NCI-H446 treated with DMSO at 0.1 percent for 48 hours (cell line): ENCODE results near the gene PLXNA1.

Experiments
- DNase-seq: peaks from one replicate; lab custom pipeline; 2025; lab: John Stamatoyannopoulos, UW

PLXNA1 gene

DNA sequence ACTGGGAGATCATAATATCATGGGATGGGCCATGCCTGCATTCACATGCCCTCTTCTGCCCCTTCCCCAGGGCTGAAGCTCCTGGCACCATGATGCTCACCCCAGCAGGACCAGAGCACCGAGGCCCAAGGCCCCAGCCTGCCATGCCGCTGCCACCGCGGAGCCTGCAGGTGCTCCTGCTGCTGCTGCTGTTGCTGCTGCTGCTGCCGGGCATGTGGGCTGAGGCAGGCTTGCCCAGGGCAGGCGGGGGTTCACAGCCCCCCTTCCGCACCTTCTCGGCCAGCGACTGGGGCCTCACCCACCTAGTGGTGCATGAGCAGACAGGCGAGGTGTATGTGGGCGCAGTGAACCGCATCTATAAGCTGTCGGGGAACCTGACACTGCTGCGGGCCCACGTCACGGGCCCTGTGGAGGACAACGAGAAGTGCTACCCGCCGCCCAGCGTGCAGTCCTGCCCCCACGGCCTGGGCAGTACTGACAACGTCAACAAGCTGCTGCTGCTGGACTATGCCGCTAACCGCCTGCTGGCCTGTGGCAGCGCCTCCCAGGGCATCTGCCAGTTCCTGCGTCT lies 5.6 kb downstream of the PLXNA1 start:
- DNase-seq: no peak

DNA sequence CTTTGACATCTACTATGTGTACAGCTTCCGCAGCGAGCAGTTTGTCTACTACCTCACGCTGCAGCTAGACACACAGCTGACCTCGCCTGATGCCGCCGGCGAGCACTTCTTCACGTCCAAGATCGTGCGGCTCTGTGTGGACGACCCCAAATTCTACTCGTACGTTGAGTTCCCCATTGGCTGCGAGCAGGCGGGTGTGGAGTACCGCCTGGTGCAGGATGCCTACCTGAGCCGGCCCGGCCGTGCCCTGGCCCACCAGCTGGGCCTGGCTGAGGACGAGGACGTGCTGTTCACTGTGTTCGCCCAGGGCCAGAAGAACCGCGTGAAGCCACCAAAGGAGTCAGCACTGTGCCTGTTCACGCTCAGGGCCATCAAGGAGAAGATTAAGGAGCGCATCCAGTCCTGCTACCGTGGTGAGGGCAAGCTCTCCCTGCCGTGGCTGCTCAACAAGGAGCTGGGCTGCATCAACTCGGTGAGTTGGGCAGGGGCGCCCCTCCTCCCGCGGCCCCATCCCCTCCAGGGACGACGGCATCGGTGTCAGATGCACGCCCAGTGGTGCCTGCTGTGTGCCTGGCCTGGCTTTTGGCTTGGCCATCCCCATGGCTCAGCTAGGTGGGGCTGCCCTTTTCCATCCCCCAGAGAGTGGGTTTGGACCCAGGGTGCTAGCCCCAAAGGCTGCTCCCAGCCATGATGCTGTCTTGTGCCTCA lies 6.6 kb downstream of the PLXNA1 start:
- no peak for DNase-seq

DNA sequence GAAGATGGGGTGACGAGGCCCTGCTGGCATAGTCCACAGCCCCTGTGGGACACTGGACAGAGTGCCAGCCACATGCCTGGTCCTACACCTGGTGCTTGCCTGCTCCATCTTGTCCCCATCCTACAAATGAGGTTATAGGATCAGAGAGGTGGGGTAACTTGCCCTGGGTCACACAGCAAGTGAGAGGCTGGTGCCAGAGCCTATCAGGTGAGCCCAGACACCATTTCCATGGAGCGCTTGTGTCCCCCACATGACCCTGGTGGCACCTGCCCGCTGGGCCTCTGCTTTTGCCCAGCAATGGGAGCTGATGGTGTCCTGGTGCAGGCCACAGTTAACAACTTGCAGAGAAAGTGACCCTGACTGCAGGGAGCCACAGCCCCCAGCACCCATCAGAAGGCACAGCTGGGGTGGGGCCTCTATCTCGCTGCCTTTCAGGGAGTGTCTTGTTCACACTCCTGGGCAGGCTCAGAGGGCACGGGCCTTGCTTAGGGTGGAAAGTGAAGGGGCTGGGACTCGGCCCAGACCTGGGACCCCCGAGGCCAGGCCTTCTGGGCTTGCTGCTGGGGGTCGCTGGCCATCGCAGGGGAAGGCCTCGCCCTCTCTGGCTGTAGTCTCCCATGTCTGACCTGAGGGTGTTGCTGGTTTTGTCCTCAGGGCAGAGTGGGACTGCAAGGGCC lies 7.2 kb downstream of the PLXNA1 start:
- DNase-seq: no peak

DNA sequence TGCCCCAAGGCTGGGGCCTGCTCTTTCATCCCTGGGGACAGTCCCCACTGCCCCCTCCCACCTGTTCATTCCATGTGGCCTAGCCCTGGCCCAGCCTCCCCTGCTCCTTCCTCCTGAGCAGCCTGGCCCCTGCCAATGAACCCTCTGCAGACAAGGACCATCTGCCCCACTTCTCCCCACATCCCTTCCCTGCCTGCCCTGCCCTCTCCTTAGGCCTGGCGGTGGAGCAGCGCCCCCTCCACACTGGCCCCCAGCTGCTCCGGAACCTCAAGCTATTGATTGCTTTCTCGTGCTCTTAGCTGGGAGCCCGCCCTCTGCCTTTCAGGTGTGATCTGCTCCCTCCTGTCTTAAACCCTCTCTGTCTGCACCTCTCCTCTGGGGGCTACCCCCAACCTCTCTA lies 8.0 kb downstream of the PLXNA1 start:
- no peak for DNase-seq

DNA sequence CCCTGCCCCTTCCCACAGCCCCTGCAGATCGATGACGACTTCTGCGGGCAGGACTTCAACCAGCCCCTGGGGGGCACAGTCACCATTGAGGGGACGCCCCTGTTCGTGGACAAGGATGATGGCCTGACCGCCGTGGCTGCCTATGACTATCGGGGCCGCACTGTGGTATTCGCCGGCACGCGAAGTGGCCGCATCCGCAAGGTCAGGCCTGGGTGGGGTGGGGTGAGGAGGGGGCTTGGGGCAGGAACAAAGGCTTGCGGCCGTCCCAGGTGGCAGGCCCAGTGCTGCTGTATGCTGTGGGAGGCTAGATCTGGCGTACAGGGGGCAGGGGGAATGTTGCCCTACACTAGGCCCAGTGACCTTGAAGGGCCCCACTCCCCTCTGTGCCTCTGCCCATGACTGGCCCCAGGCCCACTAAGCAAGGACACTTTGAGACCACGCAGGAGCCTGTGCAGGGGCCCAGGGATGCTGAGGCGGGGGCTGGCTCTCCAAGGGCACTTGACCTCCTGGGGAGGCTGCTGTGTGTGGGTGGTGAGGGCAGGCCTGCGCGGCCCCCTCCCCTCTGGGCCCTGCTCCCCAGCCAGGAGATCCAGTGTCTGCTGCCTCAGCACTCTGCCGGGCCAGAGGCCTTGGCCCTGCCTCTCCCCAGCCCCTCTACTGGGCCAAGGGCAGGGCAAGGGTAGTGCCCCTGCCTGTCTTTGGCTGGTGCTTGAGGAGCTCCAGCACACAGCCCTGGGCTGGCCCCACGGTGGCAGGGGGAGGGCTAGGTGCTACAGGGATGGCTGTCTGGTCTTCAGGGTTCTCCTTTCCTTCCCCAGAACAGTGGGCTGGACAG lies 8.7 kb downstream of the PLXNA1 start:
- no peak for DNase-seq

DNA sequence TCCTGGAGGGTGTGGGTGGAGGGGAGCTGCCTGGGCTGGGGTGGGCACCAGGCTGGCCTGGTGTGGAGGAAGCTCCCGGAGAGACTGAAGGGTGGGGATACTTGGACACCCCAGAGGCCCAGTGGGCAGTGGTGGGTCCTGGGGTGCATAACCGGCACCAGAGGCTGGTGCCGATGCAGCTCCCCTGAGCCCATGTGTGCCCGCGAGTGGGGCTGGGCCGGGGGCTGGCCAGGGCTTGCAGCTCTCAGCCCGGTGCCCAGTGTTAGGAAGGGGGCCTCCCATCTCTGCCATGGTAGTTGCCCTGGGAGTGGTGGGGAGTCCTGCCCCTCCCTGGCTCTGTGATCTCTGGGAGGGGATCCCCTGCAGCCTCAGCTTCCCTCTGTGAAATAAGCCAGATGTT lies 9.3 kb downstream of the PLXNA1 start:
- no peak for DNase-seq

DNA sequence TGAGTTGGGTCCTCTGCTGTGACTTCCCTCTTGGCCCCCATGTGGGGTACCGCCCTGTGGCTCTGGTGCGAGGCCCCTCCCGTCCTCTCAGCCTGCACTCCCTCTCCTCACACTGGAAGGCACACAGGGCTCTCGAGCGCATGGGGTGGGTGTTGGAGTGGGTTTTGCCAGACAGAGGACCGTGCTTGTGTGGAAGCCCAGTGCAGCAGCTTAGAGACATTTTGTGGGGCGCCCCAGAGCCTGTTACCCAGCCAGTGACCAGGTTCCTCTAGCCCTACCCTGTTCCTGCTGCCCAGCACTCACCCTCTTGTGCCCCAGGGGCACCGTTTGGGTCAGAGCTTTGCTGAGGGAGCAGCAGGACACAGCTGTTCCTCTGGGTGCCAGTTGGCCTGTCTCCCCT lies 9.9 kb downstream of the PLXNA1 start:
- no peak for DNase-seq

DNA sequence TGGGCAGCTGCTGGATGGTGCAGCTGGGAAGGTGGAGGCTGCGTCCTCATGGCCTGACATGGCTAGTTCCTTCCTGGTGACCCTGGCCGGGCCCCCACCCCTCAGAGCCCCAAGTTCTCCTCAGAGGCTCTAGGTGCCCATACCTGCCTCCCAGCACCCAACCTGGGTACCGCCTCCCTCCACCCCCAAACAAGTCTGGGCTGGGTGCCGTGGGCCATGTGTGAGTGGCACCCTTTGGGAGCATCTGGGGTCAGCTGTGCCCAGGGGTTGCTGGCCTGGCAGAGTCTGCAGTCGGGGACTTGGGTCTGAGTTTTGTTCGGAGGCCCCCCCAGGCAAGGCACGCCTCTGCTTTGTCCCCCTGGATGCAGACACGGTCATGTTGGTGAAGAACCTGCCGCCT lies 10.5 kb downstream of the PLXNA1 start:
- DNase-seq: no peak

DNA sequence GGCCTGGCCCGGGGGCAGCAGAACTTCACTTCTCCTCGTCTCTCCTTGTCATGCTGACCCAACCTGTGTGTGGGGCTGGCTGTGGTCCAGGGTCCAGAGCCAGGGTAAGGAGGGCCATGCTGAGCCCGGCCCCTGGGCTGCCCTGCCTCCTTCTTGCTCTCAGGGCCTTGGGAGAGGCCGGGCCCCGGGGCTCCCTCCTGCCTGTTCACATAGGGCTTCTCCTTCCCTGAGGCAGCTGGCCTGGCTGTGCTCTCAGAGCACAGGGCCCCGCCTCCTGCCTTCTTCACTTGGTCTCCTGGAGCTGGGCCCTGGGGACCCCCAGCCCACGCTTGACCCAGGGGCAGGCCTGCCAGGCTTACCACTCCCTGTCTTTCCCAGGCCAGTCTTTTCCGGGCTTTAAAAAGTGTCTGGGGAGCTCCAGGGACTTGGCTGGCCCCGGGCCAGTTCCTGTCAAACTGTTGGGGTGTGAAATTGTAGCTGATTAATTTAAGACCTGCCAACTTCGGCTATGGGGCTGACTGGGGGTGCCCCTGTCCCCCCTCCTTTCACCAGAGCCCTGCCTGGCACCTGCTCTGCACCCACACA lies 11.8 kb downstream of the PLXNA1 start:
- DNase-seq: no peak

DNA sequence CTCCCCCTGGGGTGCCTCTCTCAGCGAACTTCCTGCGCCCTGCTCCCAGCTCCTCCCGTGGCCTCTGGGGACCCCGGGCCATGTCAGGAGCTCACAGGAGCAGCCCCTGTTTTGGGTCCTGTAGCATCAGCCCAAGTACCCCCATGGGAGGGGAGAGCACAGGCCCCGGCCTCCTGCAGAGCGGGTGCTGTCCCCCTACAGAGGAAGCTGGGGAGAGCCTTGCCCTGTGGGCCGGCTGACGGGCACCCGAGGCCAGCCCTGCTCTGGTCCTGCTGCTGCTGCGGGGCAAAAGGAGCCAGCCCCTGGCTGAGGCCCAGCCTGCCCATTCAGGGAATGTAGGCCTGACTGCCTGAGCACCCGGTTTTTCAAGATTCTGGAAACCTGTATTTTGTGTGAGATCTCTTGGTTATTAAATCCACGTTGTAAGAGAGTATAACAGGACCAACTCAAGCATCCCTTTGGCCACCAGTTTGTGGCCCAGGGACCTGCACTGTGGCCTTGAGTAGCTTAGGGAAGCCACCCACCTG lies 12.4 kb downstream of the PLXNA1 start:
- no peak for DNase-seq

DNA sequence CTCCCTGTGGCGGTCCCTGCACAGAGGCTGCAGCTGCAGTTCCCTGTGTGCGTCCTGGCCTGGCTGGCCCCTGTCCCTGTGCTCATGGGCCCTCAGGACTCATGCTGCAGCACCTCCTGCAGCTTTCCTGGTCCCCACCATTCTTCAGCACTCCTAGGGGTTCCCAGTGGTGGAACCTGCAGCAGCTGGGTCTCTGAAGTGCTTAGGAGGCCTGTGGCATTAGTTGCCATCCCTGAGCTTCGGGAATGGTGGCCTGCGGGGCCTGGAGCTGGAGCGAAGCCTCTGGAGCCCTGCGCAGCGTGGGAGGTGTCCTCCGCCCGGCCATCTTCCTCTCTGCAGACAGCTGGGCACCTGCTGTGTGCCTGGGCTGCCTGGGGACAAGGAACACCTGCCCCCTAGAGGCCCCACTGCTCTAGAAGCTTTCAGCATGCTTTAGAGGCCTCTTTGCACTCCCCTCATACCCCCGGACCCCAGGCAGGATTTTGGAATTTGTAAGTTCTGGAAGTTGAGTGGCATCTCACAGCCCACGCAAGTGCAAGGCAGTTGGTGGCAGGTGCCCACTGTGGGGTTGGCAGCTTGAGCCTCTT lies 13.1 kb downstream of the PLXNA1 start:
- no peak for DNase-seq

DNA sequence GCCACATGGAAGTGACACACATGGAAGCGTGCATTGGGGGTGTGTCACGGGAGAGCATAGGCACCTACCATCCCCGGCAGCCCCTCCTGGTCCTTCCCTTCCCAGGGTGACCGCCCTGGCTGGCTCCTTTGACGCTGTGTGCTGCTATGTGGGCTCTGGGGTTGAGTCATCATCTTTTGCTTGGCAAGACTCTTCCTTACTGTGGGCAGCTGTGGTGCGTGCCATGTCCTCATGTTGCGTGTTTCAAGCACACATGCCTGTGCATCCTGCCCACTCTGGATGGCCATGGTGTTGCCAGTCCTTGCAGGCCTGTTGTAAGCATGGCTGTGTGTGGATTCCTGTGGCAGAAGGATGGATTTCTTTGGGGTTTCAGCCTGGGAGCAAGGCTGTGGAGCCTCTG lies 14.0 kb downstream of the PLXNA1 start:
- no peak for DNase-seq

DNA sequence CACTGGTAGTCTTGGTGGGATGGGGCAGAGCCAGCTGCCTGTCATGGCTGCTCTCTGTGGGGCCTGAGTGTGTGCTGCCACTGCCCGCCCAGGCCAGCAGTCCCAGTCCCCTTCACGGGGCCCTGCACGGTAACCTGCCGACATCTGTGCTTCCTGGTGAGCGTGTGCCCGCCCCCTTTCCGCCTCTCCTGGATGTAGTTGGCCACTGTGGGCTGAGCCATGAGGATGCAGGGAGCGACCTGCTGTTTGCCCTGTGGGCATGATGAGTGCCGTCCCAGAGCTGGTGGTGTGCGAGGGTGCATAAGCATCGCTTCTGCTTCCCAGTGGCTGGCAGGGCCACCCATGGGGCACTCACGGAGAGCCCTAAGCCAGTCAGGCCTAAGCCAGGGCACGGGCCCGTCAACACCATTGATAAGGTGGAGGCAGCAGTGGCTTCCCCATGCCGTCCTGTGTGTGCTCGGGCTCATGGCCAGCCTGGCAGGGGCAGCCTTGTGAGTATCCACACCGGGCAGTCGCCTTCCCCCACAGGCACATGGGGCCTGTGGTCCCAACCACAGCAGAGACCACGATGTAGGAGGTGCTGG lies 14.6 kb downstream of the PLXNA1 start:
- DNase-seq: no peak

DNA sequence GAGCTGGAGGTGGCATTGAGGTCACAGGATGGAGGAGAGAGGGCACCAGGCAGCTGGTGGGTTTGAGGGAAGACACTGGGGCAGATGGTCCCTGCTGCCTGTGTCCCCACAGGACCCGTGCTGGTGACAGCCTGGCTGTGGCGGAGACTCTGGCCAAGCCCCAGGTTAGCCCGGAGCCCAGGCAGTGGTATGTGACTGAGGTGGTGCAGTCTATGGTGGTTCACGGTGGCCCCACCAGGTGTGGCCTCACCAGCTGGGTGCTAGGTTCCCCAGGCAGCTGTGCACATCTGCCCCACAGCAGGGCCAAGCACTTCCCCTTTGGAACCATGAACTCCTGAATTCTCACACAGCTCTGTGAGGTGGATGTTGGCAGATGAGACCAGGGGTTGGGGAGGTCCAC lies 15.4 kb downstream of the PLXNA1 start:
- no peak for DNase-seq

DNA sequence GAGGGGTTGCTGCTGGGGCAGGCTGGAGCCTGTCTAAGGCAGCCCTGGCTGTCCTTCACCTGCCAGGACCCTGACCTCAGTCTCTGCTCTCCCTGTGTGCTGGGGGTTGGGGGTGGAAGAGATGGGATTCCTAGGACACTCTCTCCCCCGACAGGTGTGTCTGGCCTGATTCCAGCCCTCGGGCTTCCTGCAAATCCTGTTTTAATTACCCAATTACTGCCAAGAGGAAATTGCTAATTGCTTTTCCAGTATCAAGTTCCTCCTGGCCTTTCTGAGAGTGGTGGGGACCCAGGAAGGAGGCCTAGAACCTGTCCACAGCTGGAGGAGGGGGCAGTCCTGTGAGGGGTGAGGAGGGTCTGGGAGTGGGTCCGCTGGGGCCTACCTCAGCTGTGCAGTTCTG lies 15.8 kb downstream of the PLXNA1 start:
- DNase-seq: no peak

DNA sequence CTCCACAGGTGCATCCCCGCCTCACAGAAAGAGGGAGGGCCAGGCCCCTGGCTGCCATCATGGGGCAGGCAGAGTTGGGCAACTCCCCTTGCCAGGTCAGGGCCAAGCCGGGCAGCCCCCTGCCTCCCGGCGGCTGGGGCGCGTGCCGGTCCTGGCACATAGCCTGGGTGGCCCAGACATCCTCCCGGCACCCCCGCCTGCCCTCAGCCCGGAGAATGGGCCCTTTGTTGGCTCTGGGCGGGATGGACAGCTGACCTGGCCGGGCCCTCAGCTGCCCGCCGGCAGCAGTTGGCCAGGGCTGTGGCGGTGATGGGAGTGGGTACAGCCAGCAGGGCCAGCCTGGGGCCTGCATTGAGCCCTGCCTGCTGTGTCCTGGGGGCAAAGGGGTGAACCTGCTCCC lies 16.5 kb downstream of the PLXNA1 start:
- no peak for DNase-seq

DNA sequence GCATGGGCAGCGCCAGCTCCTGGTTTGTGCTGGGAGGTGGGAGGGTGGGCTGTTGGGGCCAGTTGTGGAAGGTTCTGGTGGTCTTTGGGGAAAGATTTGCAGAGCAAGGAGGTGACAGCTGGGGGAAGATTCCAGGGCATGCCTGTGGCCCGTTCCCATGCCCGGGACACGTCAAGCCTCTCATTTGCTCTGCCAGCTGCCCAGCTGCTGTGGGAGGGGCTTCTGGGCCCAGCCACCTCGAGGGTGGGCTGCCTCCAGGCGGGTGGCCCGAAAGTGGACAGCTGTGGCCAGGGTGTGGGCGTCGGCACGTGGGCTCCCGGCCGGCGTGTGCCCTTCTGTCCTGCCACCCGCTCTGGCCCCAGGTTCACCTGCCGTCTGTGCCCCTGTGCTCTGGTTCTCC lies 17.2 kb downstream of the PLXNA1 start:
- no peak for DNase-seq

DNA sequence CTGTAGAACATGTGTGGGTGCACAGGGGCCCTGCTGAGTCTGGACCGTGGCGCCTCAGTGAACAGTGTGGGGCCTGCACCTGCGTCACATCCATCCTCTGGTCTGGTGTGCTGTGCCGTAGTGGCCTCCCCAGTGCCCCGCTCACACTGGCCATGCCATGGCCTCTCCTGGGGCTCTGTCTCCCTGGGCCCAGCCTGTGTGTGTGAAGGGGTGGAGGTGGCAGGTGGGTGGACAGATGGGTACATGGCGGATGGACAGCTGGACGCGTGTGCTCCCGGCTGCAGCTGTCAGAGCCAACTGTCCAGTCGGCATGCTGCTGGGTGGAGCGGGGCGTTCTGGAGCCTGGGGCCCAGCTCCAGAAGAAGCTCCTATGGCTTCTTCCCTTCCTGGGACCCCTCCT lies 17.8 kb downstream of the PLXNA1 start:
- no peak for DNase-seq

DNA sequence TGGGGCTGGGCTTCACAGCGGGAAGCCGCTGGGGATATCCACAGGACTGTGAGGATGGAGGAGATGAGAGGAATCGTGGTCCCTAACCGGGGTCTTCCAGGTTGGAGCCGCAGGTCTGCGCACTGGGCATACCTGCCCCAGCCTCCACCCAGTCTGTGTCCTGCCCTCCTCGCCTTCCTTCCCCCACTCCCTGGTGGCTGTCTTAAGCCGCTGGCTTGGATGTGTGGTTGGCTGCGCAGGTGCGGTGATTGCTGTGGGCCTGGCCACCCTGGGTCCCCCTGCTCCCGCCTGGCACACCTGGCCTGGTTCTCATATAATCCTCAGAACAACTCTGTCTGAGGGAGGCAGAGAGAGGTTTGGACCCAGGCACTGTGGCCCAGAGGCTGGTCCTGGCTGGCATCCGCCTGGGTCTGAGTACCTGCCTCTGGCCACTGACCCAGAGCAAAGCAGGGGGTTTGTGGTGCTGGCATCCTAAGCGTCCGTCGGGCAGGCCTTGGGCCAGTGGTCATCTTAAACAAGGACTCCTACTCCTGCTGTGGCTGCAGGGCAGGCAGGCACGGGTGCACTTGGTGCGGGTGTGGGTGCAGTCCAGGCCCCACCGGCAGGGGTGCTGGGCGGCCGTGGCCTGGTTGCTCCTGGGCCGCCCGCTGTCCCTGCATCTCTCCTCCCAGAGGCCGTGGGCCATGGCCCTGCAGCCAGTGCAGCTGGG lies 18.7 kb downstream of the PLXNA1 start:
- DNase-seq: no peak
